Smooth muscle cell (in vitro differentiated cells): ENCODE results near the gene DIP2C. TPM values are rescaled to one million over a fixed set of nuclear protein-coding genes. Genes with fewer than 3 reads are reported as not detected.

ENCODE experiments used
- DNase-seq: peaks from one replicate; lab custom pipeline; 2025; ENCODE audit not compliant: unreplicated experiment; lab: John Stamatoyannopoulos, UW
- H2AFZ ChIP-seq: fragments of 200-600 bp; sonication (generic); 2 replicates; pipeline ENCODE4 v1.6.0; 2016; ENCODE audit warnings: antibody characterized with exemption, low read depth, mild to moderate bottlenecking
- H3F3A ChIP-seq: fragments of 200-600 bp; sonication (generic); 2 replicates; pipeline ENCODE4 v1.6.0; 2017; ENCODE audit warnings: antibody characterized with exemption, low read depth
- H3K27ac ChIP-seq: fragments of 200-600 bp; sonication (generic); 2 replicates; pipeline ENCODE4 v1.5.1; 2016; ENCODE audit warnings: low read depth, mild to moderate bottlenecking
- H3K27me3 ChIP-seq: fragments of 200-600 bp; sonication (generic); 2 replicates; pipeline ENCODE4 v1.6.1; 2016; ENCODE audit warnings: low read depth, mild to moderate bottlenecking
- H3K36me3 ChIP-seq: fragments of 200-600 bp; sonication (generic); 2 replicates; pipeline ENCODE4 v1.5.1; 2016; ENCODE audit warnings: low read depth
- H3K4me1 ChIP-seq: fragments of 200-600 bp; sonication (generic); 2 replicates; pipeline ENCODE4 v1.5.1; 2016; ENCODE audit warnings: low read depth
- H3K4me2 ChIP-seq: fragments of 200-600 bp; sonication (generic); 2 replicates; pipeline ENCODE4 v1.6.0; 2016; ENCODE audit warnings: mild to moderate bottlenecking
- H3K4me3 ChIP-seq: fragments of 200-600 bp; sonication (generic); 2 replicates; pipeline ENCODE4 v1.5.1; 2016; ENCODE audit warnings: mild to moderate bottlenecking
- H3K79me2 ChIP-seq: fragments of 200-600 bp; sonication (generic); 2 replicates; pipeline ENCODE4 v1.6.0; 2016; ENCODE audit warnings: low read depth, mild to moderate bottlenecking
- H3K9ac ChIP-seq: fragments of 200-600 bp; sonication (generic); 2 replicates; pipeline ENCODE4 v1.6.0; 2016; ENCODE audit warnings: low read depth
- H3K9me3 ChIP-seq: fragments of 200-600 bp; sonication (generic); replicated peaks from 2 replicates; pipeline ENCODE4 v1.5.1; 2016; ENCODE audit warnings: low read depth
- H4K20me1 ChIP-seq: fragments of 200-600 bp; sonication (generic); 2 replicates; pipeline ENCODE4 v1.6.0; 2016; ENCODE audit warnings: low read depth
- WGBS: methylation state at CpG from one replicate; pipeline ENCODE4 v1.1.7; 2016; ENCODE audit warnings: low lambda C conversion rate; 5-methylcytosine and 5-hydroxymethylcytosine counted together
- polyA plus RNA-seq: library from polyadenylated mRNA; unstranded; fragments of >200 nt; fragmentation: Nextera tagmentation; extraction: Ambion mirVana; gene quantifications from 2 replicates; pipeline ENCODE4 v1.2.1, GENCODE V29; 2016
- total RNA-seq: library from RNA; depleted of rRNA; stranded (reverse); fragments of >200 nt; gene quantifications from 2 replicates; pipeline ENCODE4 v1.2.3, GENCODE V29; 2014
- TF ChIP-seq, protein P1 (sequence below): fragments of 200-600 bp; sonication (generic); IDR thresholded peaks from 2 replicates; pipeline ENCODE4 v1.5.1; 2017; ENCODE audit warnings: borderline replicate concordance, mild to moderate bottlenecking, antibody characterized with exemption; ENCODE audit not compliant: insufficient read depth, poor library complexity, severe bottlenecking

DIP2C gene
- total and polyA plus RNA-seq, 2 experiments from 2014 or later: 14.9 to 15.3 TPM

DNA sequence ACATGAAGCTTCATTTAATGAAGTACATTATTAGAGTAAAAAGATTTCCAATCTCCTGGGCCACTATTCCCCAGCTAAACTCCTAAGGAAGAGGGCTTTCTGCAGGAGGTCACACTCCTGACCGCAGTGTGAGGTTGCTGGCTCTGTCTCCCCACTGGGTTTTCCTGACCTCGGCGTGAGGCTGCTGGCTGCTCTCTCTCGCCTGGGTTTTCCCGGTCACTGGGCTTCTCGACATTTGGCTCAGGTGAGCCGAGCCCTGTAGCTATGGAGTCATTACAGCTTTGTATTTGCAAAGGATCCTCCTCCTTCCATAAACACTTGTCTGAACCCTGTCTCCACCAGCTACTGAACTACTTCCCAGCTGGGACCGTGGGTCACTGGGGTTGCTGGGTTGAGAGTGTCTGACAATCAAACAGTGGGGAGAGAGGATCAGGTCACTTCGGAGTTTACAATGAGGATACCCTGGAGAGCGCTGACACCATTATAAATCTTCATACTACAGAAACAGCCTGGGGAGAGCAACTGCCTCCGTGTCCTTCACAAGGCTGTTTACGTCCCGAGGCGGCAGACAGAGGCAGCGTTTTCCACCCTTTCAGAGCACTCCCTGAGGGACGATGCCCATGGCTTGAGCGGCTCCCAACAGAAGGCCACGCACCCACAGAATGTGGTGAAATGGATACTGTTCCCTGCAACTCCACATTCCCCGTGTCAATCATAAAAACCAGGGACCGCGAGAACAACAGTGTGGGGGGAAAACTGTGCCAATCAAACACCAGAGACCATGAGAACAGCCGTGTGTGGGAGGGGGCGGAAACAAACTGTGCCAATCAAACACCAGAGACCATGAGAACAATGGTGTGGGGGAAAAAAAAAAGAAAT, 328.0 kb downstream of the DIP2C start:
- H3K4me3 ChIP-seq: no peak overlapping the region
- H3K27ac ChIP-seq: no peak overlapping the region
- TF ChIP-seq, protein P1, sequence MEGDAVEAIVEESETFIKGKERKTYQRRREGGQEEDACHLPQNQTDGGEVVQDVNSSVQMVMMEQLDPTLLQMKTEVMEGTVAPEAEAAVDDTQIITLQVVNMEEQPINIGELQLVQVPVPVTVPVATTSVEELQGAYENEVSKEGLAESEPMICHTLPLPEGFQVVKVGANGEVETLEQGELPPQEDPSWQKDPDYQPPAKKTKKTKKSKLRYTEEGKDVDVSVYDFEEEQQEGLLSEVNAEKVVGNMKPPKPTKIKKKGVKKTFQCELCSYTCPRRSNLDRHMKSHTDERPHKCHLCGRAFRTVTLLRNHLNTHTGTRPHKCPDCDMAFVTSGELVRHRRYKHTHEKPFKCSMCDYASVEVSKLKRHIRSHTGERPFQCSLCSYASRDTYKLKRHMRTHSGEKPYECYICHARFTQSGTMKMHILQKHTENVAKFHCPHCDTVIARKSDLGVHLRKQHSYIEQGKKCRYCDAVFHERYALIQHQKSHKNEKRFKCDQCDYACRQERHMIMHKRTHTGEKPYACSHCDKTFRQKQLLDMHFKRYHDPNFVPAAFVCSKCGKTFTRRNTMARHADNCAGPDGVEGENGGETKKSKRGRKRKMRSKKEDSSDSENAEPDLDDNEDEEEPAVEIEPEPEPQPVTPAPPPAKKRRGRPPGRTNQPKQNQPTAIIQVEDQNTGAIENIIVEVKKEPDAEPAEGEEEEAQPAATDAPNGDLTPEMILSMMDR: no peak
- no peak overlapping the region for H2AFZ ChIP-seq
- no peaks in the 10 kb centered on the region for H3K36me3 ChIP-seq
- 85% methylated on average over 23 of the region's 23 CpGs for WGBS
- no peaks in the 10 kb centered on the region for H4K20me1 ChIP-seq
- H3K9ac ChIP-seq: no peak overlapping the region
- no peak overlapping the region for H3K4me2 ChIP-seq
- DNase-seq: no peak
- H3K79me2 ChIP-seq: no peaks in the 10 kb centered on the region
- H3F3A ChIP-seq: no peaks in the 10 kb centered on the region
- no peaks in the 10 kb centered on the region for H3K4me1 ChIP-seq
- no peaks in the 10 kb centered on the region for H3K9me3 ChIP-seq
- H3K27me3 ChIP-seq: no peaks in the 10 kb centered on the region

DNA sequence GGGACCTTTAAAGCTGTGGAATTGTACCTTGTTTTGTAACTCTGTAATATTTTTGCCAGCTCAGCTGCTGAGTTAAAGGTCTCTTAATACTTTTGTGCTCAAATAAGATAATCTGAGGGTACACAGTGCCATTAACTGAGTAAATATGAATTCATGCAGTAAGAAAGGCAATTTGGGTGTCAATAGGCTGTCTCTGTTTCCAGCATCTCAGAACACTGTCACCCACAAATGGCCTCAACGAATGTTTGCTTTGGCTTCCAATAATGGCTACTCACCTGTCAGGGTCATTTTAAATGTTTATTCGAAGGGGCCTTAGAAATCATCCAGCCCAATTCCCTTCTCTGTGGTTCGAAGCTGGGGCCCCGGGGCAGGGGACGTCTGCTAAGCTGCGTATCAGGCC, 328.8 kb downstream of the DIP2C start:
- H3K79me2 ChIP-seq: no peaks in the 10 kb centered on the region
- H3K27me3 ChIP-seq: no peaks in the 10 kb centered on the region
- TF ChIP-seq, protein P1: no peak
- no peaks in the 10 kb centered on the region for H3F3A ChIP-seq
- H3K4me1 ChIP-seq: no peaks in the 10 kb centered on the region
- peaks cover 3% of the 10 kb centered on the region for H3K36me3 ChIP-seq
- no peak overlapping the region for H3K4me3 ChIP-seq
- no peak overlapping the region for H3K4me2 ChIP-seq
- no peak overlapping the region for H3K9ac ChIP-seq
- no peak overlapping the region for H2AFZ ChIP-seq
- DNase-seq: no peak
- H3K27ac ChIP-seq: no peak overlapping the region
- no peaks in the 10 kb centered on the region for H3K9me3 ChIP-seq
- 79% methylated on average over 6 of the region's 6 CpGs for WGBS
- no peaks in the 10 kb centered on the region for H4K20me1 ChIP-seq

DNA sequence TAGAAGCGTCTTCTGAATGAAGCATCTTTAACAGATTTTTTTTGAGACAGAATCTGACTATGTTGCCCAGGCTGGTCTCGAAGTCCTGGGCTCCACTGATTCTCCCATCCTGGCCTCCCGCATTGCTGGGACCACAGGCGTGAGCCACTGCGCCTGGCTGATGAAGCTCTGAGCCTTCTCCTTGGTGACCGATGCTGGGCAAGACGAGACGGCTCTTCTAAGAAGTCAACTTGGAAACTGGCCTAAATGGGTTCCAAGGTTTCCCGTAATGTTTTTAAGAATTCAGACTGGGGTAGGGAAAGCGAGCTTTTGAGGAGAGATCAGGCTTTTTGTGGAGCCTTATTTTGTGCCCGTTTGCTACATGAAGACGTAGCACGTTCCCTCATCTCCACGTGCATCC, 329.7 kb downstream of the DIP2C start:
- Histone ChIP-seq H3K36me3 (peaks cover 9% of the 10 kb centered on the region), H3K79me2 (no peaks in the 10 kb centered on the region)

More for the DNA sequence above, 329.7 kb downstream of the DIP2C start:
- H3K27me3 ChIP-seq: no peaks in the 10 kb centered on the region
- WGBS: 98% methylated on average over 14 of the region's 14 CpGs
- no peak overlapping the region for H3K4me3 ChIP-seq
- no peaks in the 10 kb centered on the region for H4K20me1 ChIP-seq
- TF ChIP-seq, protein P1: no peak
- H3K4me1 ChIP-seq: no peaks in the 10 kb centered on the region
- no peak overlapping the region for H3K9ac ChIP-seq
- DNase-seq: no peak
- H3F3A ChIP-seq: no peaks in the 10 kb centered on the region
- H2AFZ ChIP-seq: no peak overlapping the region
- H3K4me2 ChIP-seq: no peak overlapping the region
- H3K27ac ChIP-seq: no peak overlapping the region
- no peaks in the 10 kb centered on the region for H3K9me3 ChIP-seq
